ENCODE measurements around the gene EFHC1. TPM values are rescaled to one million over a fixed set of nuclear protein-coding genes. Genes with fewer than 3 reads are reported as not detected.
A peak's percentile ranks its signal among the peaks of the same experiment; 100 is the strongest.

EFHC1 gene
- total and polyA plus RNA-seq, 2 of the 13 experiments (the other 11 are each of a cell fraction or from before 2014, with no cell fraction given): 23.4 to 29.5 TPM

DNA sequence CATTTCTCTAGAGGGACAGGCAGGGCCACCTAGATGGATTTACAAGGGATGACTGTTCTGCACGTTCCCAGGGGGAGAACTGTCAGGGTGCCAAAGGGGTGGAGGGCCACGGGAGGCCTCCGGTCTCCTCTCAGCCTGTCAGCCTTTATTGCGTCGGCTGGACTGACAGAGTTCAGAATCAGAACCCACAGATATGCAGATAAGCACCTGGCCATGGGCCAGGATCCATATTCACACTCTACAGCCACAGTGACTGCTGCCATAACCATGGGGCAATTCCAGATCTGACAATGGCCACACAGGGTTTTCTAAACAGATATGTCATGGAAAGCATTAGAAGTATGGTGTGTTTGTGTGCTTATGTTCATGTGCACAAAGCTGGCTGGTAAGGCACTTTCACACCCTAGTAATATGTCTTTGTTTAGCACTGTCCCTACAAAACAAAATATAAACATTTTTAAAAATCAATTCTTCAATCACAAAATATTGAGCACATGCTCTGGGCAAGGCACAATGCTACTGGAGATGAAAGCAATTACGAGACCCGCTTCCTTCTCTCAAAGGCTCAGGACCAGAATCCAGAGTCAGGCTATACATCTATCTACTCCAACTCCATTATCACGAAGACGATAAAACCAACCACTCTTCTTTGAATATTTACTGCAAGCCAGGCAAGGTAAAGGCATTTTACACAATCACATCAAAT, 127.7 kb downstream of the EFHC1 start (continued):
- no peak for TF ChIP-seq SMARCC2 (IDR thresholded peaks at IDR 0.05)
- TF ChIP-seq SIX4 (CRISPR knock-in tag; IDR thresholded peaks at IDR 0.05): no peak
- TF ChIP-seq NRL (CRISPR knock-in tag; IDR thresholded peaks at IDR 0.05; ENCODE audit: borderline replicate concordance): no peak; the same call in 1 of the 2 replicates
- TF ChIP-seq ZNF468 (CRISPR knock-in tag; IDR thresholded peaks at IDR 0.05): no peak
- no peak for TF ChIP-seq FOSL1 (CRISPR knock-in tag; IDR thresholded peaks at IDR 0.05; ENCODE audit: borderline replicate concordance)
- no peak for TF ChIP-seq ZNF367 (CRISPR knock-in tag; IDR thresholded peaks at IDR 0.05; ENCODE audit: borderline replicate concordance)
- TF ChIP-seq, protein P1, sequence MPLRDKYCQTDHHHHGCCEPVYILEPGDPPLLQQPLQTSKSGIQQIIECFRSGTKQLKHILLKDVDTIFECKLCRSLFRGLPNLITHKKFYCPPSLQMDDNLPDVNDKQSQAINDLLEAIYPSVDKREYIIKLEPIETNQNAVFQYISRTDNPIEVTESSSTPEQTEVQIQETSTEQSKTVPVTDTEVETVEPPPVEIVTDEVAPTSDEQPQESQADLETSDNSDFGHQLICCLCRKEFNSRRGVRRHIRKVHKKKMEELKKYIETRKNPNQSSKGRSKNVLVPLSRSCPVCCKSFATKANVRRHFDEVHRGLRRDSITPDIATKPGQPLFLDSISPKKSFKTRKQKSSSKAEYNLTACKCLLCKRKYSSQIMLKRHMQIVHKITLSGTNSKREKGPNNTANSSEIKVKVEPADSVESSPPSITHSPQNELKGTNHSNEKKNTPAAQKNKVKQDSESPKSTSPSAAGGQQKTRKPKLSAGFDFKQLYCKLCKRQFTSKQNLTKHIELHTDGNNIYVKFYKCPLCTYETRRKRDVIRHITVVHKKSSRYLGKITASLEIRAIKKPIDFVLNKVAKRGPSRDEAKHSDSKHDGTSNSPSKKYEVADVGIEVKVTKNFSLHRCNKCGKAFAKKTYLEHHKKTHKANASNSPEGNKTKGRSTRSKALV (CRISPR knock-in tag; IDR thresholded peaks at IDR 0.05): no peak
- TF ChIP-seq SPEN (CRISPR knock-in tag; IDR thresholded peaks at IDR 0.05; ENCODE audit: low read depth): no peak
- TF ChIP-seq NCOA5 (CRISPR knock-in tag; IDR thresholded peaks at IDR 0.05): no peak
- TF ChIP-seq PHF21A (CRISPR knock-in tag; IDR thresholded peaks at IDR 0.05): peak; percentile 85
- TF ChIP-seq ZBTB8A (CRISPR knock-in tag; IDR thresholded peaks at IDR 0.05; ENCODE audit: borderline replicate concordance, low read depth): no peak
- TF ChIP-seq, protein P2, sequence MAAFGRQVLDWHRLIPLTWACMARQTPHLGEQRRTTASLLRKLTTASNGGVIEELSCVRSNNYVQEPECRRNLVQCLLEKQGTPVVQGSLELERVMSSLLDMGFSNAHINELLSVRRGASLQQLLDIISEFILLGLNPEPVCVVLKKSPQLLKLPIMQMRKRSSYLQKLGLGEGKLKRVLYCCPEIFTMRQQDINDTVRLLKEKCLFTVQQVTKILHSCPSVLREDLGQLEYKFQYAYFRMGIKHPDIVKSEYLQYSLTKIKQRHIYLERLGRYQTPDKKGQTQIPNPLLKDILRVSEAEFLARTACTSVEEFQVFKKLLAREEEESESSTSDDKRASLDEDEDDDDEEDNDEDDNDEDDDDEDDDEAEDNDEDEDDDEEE (CRISPR knock-in tag; IDR thresholded peaks at IDR 0.05): 0 out of 2 replicates have a peak, but pooled peaks have one; percentile 23
- no peak for TF ChIP-seq ZNF251 (CRISPR knock-in tag; IDR thresholded peaks at IDR 0.05)
- peak; percentile 75 for TF ChIP-seq RCOR2 (CRISPR knock-in tag; IDR thresholded peaks at IDR 0.05)
- no peak for TF ChIP-seq STAG1 (CRISPR knock-in tag; IDR thresholded peaks at IDR 0.05)
- TF ChIP-seq, protein P3, sequence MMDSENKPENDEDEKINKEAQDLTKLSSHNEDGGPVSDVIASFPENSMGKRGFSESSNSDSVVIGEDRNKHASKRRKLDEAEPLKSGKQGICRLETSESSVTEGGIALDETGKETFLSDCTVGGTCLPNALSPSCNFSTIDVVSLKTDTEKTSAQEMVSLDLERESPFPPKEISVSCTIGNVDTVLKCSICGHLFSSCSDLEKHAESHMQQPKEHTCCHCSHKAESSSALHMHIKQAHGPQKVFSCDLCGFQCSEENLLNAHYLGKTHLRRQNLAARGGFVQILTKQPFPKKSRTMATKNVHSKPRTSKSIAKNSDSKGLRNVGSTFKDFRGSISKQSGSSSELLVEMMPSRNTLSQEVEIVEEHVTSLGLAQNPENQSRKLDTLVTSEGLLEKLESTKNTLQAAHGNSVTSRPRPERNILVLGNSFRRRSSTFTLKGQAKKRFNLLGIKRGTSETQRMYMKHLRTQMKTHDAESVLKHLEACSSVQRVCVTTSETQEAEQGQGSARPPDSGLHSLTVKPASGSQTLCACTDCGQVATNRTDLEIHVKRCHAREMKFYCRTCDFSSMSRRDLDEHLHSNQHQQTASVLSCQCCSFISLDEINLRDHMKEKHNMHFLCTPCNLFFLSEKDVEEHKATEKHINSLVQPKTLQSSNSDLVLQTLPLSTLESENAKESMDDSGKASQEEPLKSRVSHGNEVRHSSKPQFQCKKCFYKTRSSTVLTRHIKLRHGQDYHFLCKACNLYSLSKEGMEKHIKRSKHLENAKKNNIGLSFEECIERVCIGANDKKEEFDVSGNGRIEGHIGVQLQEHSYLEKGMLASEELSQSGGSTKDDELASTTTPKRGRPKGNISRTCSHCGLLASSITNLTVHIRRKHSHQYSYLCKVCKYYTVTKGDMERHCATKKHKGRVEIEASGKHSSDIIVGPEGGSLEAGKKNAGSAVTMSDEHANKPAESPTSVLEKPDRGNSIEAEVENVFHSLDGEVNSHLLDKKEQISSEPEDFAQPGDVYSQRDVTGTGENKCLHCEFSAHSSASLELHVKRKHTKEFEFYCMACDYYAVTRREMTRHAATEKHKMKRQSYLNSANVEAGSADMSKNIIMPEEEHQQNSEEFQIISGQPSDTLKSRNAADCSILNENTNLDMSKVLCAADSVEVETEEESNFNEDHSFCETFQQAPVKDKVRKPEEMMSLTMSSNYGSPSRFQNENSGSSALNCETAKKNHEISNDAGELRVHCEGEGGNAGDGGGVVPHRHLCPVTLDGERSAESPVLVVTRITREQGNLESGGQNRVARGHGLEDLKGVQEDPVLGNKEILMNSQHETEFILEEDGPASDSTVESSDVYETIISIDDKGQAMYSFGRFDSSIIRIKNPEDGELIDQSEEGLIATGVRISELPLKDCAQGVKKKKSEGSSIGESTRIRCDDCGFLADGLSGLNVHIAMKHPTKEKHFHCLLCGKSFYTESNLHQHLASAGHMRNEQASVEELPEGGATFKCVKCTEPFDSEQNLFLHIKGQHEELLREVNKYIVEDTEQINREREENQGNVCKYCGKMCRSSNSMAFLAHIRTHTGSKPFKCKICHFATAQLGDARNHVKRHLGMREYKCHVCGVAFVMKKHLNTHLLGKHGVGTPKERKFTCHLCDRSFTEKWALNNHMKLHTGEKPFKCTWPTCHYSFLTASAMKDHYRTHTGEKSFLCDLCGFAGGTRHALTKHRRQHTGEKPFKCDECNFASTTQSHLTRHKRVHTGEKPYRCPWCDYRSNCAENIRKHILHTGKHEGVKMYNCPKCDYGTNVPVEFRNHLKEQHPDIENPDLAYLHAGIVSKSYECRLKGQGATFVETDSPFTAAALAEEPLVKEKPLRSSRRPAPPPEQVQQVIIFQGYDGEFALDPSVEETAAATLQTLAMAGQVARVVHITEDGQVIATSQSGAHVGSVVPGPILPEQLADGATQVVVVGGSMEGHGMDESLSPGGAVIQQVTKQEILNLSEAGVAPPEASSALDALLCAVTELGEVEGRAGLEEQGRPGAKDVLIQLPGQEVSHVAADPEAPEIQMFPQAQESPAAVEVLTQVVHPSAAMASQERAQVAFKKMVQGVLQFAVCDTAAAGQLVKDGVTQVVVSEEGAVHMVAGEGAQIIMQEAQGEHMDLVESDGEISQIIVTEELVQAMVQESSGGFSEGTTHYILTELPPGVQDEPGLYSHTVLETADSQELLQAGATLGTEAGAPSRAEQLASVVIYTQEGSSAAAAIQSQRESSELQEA (CRISPR knock-in tag; IDR thresholded peaks at IDR 0.05; ENCODE audit: not compliant biosample characterization): no peak
- TF ChIP-seq FOSL2 (CRISPR knock-in tag; IDR thresholded peaks at IDR 0.05): peak; percentile 80
- TF ChIP-seq MBNL3 (CRISPR knock-in tag; conservative IDR thresholded peaks at IDR 0.05): no peak
- TF ChIP-seq NCOA2 (CRISPR knock-in tag; IDR thresholded peaks at IDR 0.05): peak; percentile 66
- TF ChIP-seq TBP (CRISPR knock-in tag; IDR thresholded peaks at IDR 0.05): no peak
